Transverse colon (tissue), 3 donors: ENCODE results near the gene CLEC2B.

Experiments
- POLR2A ChIP-seq: fragments of 450-650 bp; IDR thresholded peaks from one replicate; pipeline ENCODE4 v1.6.1; 2016; ENCODE audit warnings: antibody characterized with exemption, mild to moderate bottlenecking, moderate library complexity
- TF ChIP-seq, protein P1 (sequence below), 5 experiments: fragments of 200-600 bp in 3 of 5; fragments of 450-650 bp in 2 of 5; sonication (generic) in 3 of 5; IDR thresholded peaks; 1 replicate in 2 of 5; 2 replicates in 3 of 5; pipeline ENCODE4 v1.5.1; 2016 to 2017; ENCODE audit warnings: antibody characterized with exemption in 5 of 5, inconsistent platforms in 3 of 5, mild to moderate bottlenecking in 2 of 5, moderate library complexity in 1 of 5

DNA sequence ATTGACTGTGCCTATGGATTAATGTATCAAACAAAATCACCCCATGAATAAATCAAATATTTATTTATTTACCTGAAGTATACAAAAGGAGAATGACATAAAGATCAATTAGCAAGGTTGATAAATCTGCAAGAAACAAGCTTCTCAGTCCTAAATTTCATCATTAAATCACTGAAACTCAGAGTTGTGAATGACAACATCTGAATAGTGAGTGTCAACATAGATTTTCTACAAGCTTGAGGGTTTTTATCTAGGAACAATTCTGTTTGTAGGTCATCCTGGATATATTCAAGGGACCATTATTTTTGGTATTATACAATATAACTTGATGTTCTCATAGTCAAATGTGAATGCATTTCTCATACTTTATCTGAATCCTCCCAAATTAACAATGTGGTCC, 59.3 kb downstream of the CLEC2B start:
- TF ChIP-seq, protein P1, sequence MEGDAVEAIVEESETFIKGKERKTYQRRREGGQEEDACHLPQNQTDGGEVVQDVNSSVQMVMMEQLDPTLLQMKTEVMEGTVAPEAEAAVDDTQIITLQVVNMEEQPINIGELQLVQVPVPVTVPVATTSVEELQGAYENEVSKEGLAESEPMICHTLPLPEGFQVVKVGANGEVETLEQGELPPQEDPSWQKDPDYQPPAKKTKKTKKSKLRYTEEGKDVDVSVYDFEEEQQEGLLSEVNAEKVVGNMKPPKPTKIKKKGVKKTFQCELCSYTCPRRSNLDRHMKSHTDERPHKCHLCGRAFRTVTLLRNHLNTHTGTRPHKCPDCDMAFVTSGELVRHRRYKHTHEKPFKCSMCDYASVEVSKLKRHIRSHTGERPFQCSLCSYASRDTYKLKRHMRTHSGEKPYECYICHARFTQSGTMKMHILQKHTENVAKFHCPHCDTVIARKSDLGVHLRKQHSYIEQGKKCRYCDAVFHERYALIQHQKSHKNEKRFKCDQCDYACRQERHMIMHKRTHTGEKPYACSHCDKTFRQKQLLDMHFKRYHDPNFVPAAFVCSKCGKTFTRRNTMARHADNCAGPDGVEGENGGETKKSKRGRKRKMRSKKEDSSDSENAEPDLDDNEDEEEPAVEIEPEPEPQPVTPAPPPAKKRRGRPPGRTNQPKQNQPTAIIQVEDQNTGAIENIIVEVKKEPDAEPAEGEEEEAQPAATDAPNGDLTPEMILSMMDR (IDR thresholded peaks at IDR 0.05) = no peak
- TF ChIP-seq POLR2A = no peak
